Measurements from ENCODE around the gene GYS2. TPM values are rescaled to one million over a fixed set of nuclear protein-coding genes. Genes with fewer than 3 reads are reported as not detected.

Gene GYS2
- total RNA-seq, 1 donor from 2014 or later = not detected

- no peak for DNase-seq (ENCODE audit: low read depth)
Measured at GRCh38 chr12:21552635-21553328, 51.9 kb downstream of the GYS2 start.

GRCh38 chr12:21551841-21552465 is 52.7 kb downstream of the GYS2 start:
- DNase-seq (ENCODE audit: low read depth) = no peak

- DNase-seq (ENCODE audit: low read depth) = no peak
Measured at GRCh38 chr12:21547437-21547836, 57.2 kb downstream of the GYS2 start.

- DNase-seq (ENCODE audit: low read depth) = no peak
Measured at GRCh38 chr12:21546716-21547115, 57.9 kb downstream of the GYS2 start.

- no peak for DNase-seq (ENCODE audit: low read depth)
Measured at GRCh38 chr12:21545557-21545956, 59.1 kb downstream of the GYS2 start.

- no peak for DNase-seq (ENCODE audit: low read depth)
Measured at GRCh38 chr12:21543151-21543550, 61.5 kb downstream of the GYS2 start.

GRCh38 chr12:21542403-21542802 is 62.2 kb downstream of the GYS2 start:
- DNase-seq (ENCODE audit: low read depth) = no peak

GRCh38 chr12:21541773-21542172 is 62.9 kb downstream of the GYS2 start:
- DNase-seq (ENCODE audit: low read depth) = no peak

- DNase-seq (ENCODE audit: low read depth) = no peak
Measured at GRCh38 chr12:21539797-21540196, 64.8 kb downstream of the GYS2 start.

- DNase-seq (ENCODE audit: low read depth) = no peak
Measured at GRCh38 chr12:21538061-21538653, 66.5 kb downstream of the GYS2 start.

- DNase-seq (ENCODE audit: low read depth) = no peak
Measured at GRCh38 chr12:21529456-21529855, 75.2 kb downstream of the GYS2 start.

GRCh38 chr12:21528953-21529352 is 75.7 kb downstream of the GYS2 start:
- peak; percentile 95 for DNase-seq (ENCODE audit: low read depth)

- DNase-seq (ENCODE audit: low read depth) = peak; percentile 26
Measured at GRCh38 chr12:21527451-21528180, 77.0 kb downstream of the GYS2 start.

- peak; percentile 41 for DNase-seq (ENCODE audit: low read depth)
Measured at GRCh38 chr12:21526721-21527345, 77.8 kb downstream of the GYS2 start.

- DNase-seq (ENCODE audit: low read depth) = peak; percentile 76
Measured at GRCh38 chr12:21526053-21526452, 78.6 kb downstream of the GYS2 start, which contains the start of gene SPX. TSS of gene SPX (plus strand) at chr12:21526296. CDS start at chr12:21526473, 177 bp downstream.

- DNase-seq (ENCODE audit: low read depth) = no peak
Measured at GRCh38 chr12:21523148-21523547, 81.5 kb downstream of the GYS2 start.

GRCh38 chr12:21521541-21521940 is 83.1 kb downstream of the GYS2 start:
- DNase-seq (ENCODE audit: low read depth) = no peak

- DNase-seq (ENCODE audit: low read depth) = no peak
Measured at GRCh38 chr12:21518451-21518850, 86.2 kb downstream of the GYS2 start.

- no peak for DNase-seq (ENCODE audit: low read depth)
Measured at GRCh38 chr12:21516281-21516680, 88.4 kb downstream of the GYS2 start.

- DNase-seq (ENCODE audit: low read depth) = no peak
Measured at GRCh38 chr12:21509768-21510167, 94.9 kb downstream of the GYS2 start.

GRCh38 chr12:21507849-21508248 is 96.8 kb downstream of the GYS2 start:
- DNase-seq (ENCODE audit: low read depth) = no peak

GRCh38 chr12:21505888-21506287 is 98.8 kb downstream of the GYS2 start:
- DNase-seq (ENCODE audit: low read depth) = no peak

All from renal cortical epithelial cell (primary cell).